CD4-positive, alpha-beta T cell (primary cell): ENCODE measurements around the gene CDKL2. TPM values are rescaled to one million over a fixed set of nuclear protein-coding genes. Genes with fewer than 3 reads are reported as not detected.
A peak's percentile ranks its signal among the peaks of the same experiment; 100 is the strongest.
"Not testable (repeated sequence)": the region's sequence is repeated elsewhere in the genome, so short reads cannot be mapped to it uniquely, and the experiment has no call there.

Experiments
- ATAC-seq: fragments of 200-7000 bp; cut with Tn5 transposase; one replicate; pipeline ENCODE4 v1.10.0; 2022; ENCODE audit warnings: mild to moderate bottlenecking; ENCODE audit not compliant: poor library complexity
- CTCF ChIA-PET: fragments of 350-600 bp; sonication (Branson Sonifier 250); formaldehyde crosslinking; loops from one replicate; lab custom pipeline; 2021; ENCODE audit warnings: antibody characterized with exemption, inconsistent platforms; lab: Charles Lee
- POLR2A ChIA-PET: fragments of 350-600 bp; sonication (Branson Sonifier 250); formaldehyde crosslinking; loops from one replicate; lab custom pipeline; 2021; ENCODE audit warnings: antibody characterized with exemption, inconsistent platforms; lab: Charles Lee
- DNase-seq, 14 experiments: peaks; one replicate each; pipeline ENCODE4 v3.0.0-alpha.2; 2013 to 2020; ENCODE audit warnings: mixed read lengths in 2 of 14
- H3K27ac ChIP-seq, 2 donors: one replicate each; pipeline versions ENCODE4 v1.5.1 to v1.7.0; 2013; ENCODE audit warnings: low read length in 2 of 2, low read depth in 1 of 2, mild to moderate bottlenecking in 1 of 2
- H3K27me3 ChIP-seq, 2 experiments: 1 replicate in 1 of 2; 2 replicates in 1 of 2; pipeline versions ENCODE4 v1.6.1 to v1.7.0; 2013; ENCODE audit warnings: low read length in 2 of 2, control low read depth in 1 of 2, mild to moderate bottlenecking in 1 of 2, moderate library complexity in 1 of 2; ENCODE audit not compliant: insufficient read depth in 2 of 2, control insufficient read depth in 1 of 2
- H3K36me3 ChIP-seq: one replicate; pipeline ENCODE4 v1.6.1; 2013; ENCODE audit warnings: low read length, control low read depth; ENCODE audit not compliant: insufficient read depth
- H3K4me1 ChIP-seq: one replicate; pipeline ENCODE4 v1.6.1; 2013; ENCODE audit warnings: low read length, control low read depth; ENCODE audit not compliant: insufficient read depth
- H3K4me3 ChIP-seq: one replicate; pipeline ENCODE4 v1.5.1; 2013; ENCODE audit warnings: mild to moderate bottlenecking, low read length, moderate library complexity
- H3K9me3 ChIP-seq, 2 experiments: 1 replicate in 1 of 2; 2 replicates in 1 of 2; pipeline versions ENCODE4 v1.6.1 to v1.7.0; 2013; ENCODE audit warnings: low read length in 2 of 2, mild to moderate bottlenecking in 2 of 2, control low read depth in 1 of 2, moderate library complexity in 1 of 2; ENCODE audit not compliant: control insufficient read depth in 1 of 2, insufficient read depth in 1 of 2
- H3K27ac Mint-ChIP-seq: one replicate; pipeline ENCODE4 v1.8.0; 2020; ENCODE audit warnings: mixed read lengths
- H3K27me3 Mint-ChIP-seq: one replicate; pipeline ENCODE4 v1.8.0; 2021; ENCODE audit warnings: mixed read lengths
- H3K36me3 Mint-ChIP-seq: one replicate; pipeline ENCODE4 v1.8.0; 2021; ENCODE audit warnings: low read depth, mixed read lengths
- H3K4me1 Mint-ChIP-seq: one replicate; pipeline ENCODE4 v1.8.0; 2021; ENCODE audit warnings: low read depth, mixed read lengths
- H3K4me3 Mint-ChIP-seq: one replicate; pipeline ENCODE4 v1.8.0; 2020; ENCODE audit warnings: mild to moderate bottlenecking, mixed read lengths
- H3K9me3 Mint-ChIP-seq: one replicate; pipeline ENCODE4 v1.8.0; 2020; ENCODE audit warnings: mixed read lengths
- CTCF ChIP-seq: fragments of 200-600 bp; IDR thresholded peaks from one replicate; pipeline ENCODE4 v1.8.0; 2022; ENCODE audit warnings: antibody characterized with exemption, mild to moderate bottlenecking
- intact Hi-C, 2 experiments: fragments of 100-400 bp; cut with DNase I in 1 of 2; cut with micrococcal nuclease in 1 of 2; formaldehyde crosslinking; loops; one replicate each; pipeline versions ENCODE4 v1.15.1 to v1.9.0; 2023 to 2025; cut with DNase I, micrococcal nuclease
- total RNA-seq, 174 experiments: library from RNA in 2 of 174; stranded (reverse) in 2 of 174; gene quantifications; one replicate each; pipeline ENCODE4 v1.2.3 and lab custom pipeline; 2021 to 2026

Gene CDKL2
- total RNA-seq, 2 experiments from 2014 or later: 0.38 to 0.92 TPM

GRCh38 chr4:75672461-75673026 lies 42.2 kb upstream of the CDKL2 start:
- Mint-ChIP-seq H3K4me3 (peak overlapping the region; percentile 97), H3K27me3 (no peaks in the 10 kb centered on the region), H3K9me3 (no peaks in the 10 kb centered on the region), H3K36me3 (peaks cover 31% of the 10 kb centered on the region), H3K4me1 (peaks cover 65% of the 10 kb centered on the region), H3K27ac (peak overlapping the region; percentile 99)
- ChIA-PET CTCF (interaction anchor here (1.4 to 1.6 kb wide), 2 partner anchors 19 to 51 kb away, joined by 5 to 7 read pairs; partner anchors contain the start of gene USO1), POLR2A (interaction anchor here (1.0 to 10.2 kb wide), 16 partner anchors 10 to 540 kb away, joined by 3 to 175 read pairs (median 9); partner anchors contain the start of genes CDKL2, NAAA, RCHY1 and SCARB2)
- ATAC-seq (peak; percentile 33), DNase-seq (peak; percentile 68 to 88 (median 79))
- Histone ChIP-seq H3K36me3 (no peaks in the 10 kb centered on the region), H3K27me3 (no peaks in the 10 kb centered on the region), H3K4me1 (peaks cover 30% of the 10 kb centered on the region), H3K27ac (peak overlapping the region; percentile 97 to 98), H3K4me3 (peak overlapping the region; percentile 83), H3K9me3 (no peaks in the 10 kb centered on the region)
- intact Hi-C loops: loop anchor here (1.0 to 10.0 kb wide), 11 partner anchors 7 to 475 kb away; partner anchors contain the start of genes CDKL2 (in 2 of the 2), RCHY1 (in 2 of the 2), THAP6 (in 2 of the 2) and NUP54 (in 1 of the 2)
- no peak for TF ChIP-seq CTCF

- Histone ChIP-seq H3K36me3 (no peaks in the 10 kb centered on the region), H3K9me3 (no peaks in the 10 kb centered on the region), H3K4me3 (peak overlapping the region; percentile 83), H3K27me3 (no peaks in the 10 kb centered on the region), H3K4me1 (peaks cover 35% of the 10 kb centered on the region), H3K27ac (peak overlapping the region; percentile 97 to 98)
- peaks cover 71% of the 10 kb centered on the region for H3K4me1 Mint-ChIP-seq
- H3K9me3 Mint-ChIP-seq: no peaks in the 10 kb centered on the region
- peaks cover 31% of the 10 kb centered on the region for H3K36me3 Mint-ChIP-seq
- ChIA-PET POLR2A (interaction anchor here (0.6 to 10.2 kb wide), 15 partner anchors 11 to 541 kb away, joined by 3 to 175 read pairs (median 7); partner anchors contain the start of genes CDKL2, NAAA, RCHY1 and SCARB2), CTCF (interaction anchor here (1.4 to 1.6 kb wide), 2 partner anchors 18 to 52 kb away, joined by 5 to 7 read pairs; partner anchors contain the start of gene USO1)
- H3K27ac Mint-ChIP-seq: peak overlapping the region; percentile 99
- DNase-seq: peak in 1 of 14 experiments; percentile 17
- ATAC-seq: no peak
- H3K4me3 Mint-ChIP-seq: peak overlapping the region; percentile 97
- no peaks in the 10 kb centered on the region for H3K27me3 Mint-ChIP-seq
- no peak for TF ChIP-seq CTCF
- intact Hi-C loops: loop anchor here (1.0 to 10.0 kb wide), 8 partner anchors 25 to 475 kb away; partner anchors contain the start of genes CDKL2 (in 2 of the 2), RCHY1 (in 2 of the 2), THAP6 (in 2 of the 2) and NUP54 (in 1 of the 2)
Observed at GRCh38 chr4:75671802-75672421, 41.6 kb upstream of the CDKL2 start.

GRCh38 chr4:75668596-75668995 lies 38.3 kb upstream of the CDKL2 start:
- Histone ChIP-seq H3K27ac (no peak overlapping the region), H3K9me3 (no peaks in the 10 kb centered on the region), H3K4me1 (peaks cover 45% of the 10 kb centered on the region), H3K4me3 (no peak overlapping the region), H3K36me3 (no peaks in the 10 kb centered on the region), H3K27me3 (no peaks in the 10 kb centered on the region)
- ChIA-PET CTCF (interaction anchor here (1.0 to 3.2 kb wide), 2 partner anchors 13 to 56 kb away, joined by 3 to 15 read pairs; partner anchors contain the start of gene USO1), POLR2A (interaction anchor here (0.8 to 10.2 kb wide), 5 partner anchors 21 to 1410 kb away, joined by 3 to 175 read pairs (median 4); partner anchors contain the start of genes RCHY1, THAP6 and USO1)
- Mint-ChIP-seq H3K27me3 (no peaks in the 10 kb centered on the region), H3K27ac (peak overlapping the region; percentile 21), H3K9me3 (no peaks in the 10 kb centered on the region), H3K4me1 (peaks cover 80% of the 10 kb centered on the region), H3K4me3 (peak overlapping the region; percentile 56), H3K36me3 (peaks cover 34% of the 10 kb centered on the region)
- DNase-seq (no peak), ATAC-seq (no peak)
- intact Hi-C loops: no loop called here
- TF ChIP-seq CTCF: no peak

GRCh38 chr4:75667636-75668035 lies 37.3 kb upstream of the CDKL2 start:
- H3K27ac ChIP-seq: peak overlapping the region in 1 of 2 donors; percentile 25
- H3K9me3 Mint-ChIP-seq, H3K27me3 ChIP-seq, DNase-seq, H3K27me3 Mint-ChIP-seq, H3K36me3 ChIP-seq, intact Hi-C loops, H3K4me3 ChIP-seq, H3K9me3 ChIP-seq, ATAC-seq: not testable (repeated sequence)
- peaks cover 77% of the 10 kb centered on the region for H3K4me1 Mint-ChIP-seq
- CTCF ChIA-PET: interaction anchor here (3.2 kb wide), 1 partner anchor 57 kb away, joined by 15 read pairs; the partner anchor contains the start of gene USO1
- POLR2A ChIA-PET: interaction anchor here (10.2 kb wide), 1 partner anchor 56 kb away, joined by 175 read pairs; the partner anchor contains the start of gene USO1
- H3K4me1 ChIP-seq: peaks cover 49% of the 10 kb centered on the region
- peak overlapping the region; percentile 60 for H3K27ac Mint-ChIP-seq
- H3K36me3 Mint-ChIP-seq: peaks cover 30% of the 10 kb centered on the region
- H3K4me3 Mint-ChIP-seq: peak overlapping the region; percentile 56
